ENCODE data around the gene MT4. TPM values are rescaled to one million over a fixed set of nuclear protein-coding genes. Genes with fewer than 3 reads are reported as not detected.

Gene MT4
- polyA plus RNA-seq, 4 donors, result not detected

DNA sequence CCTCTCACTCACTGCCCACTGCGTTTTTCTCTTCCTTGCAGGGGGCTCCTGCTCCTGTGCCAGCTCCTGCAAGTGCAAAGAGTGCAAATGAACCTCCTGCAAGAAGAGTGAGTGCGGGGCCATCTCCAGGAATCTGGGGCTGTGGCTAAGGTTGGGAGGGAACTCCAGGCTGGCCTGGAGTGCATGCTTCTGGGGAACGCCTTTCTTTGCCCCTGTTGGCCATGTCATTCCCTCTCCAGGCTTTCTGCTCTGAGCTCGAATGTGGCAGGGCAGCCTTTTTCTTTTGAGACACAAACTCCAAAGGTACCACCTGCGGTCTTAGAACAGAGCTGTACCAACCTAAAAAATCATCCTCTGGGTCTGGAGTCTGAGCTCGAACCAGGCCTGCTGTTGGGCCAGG, 53.3 kb downstream of the MT4 start:
- no peak for DNase-seq (ENCODE audit: low read depth in 4 of 4, low spot score in 3 of 4)

Other genes with a start within 250 kb of the MT4 start
- 100 to 1,000 TPM; 118 to 141 (median 128) TPM for gene AMFR, start 139.5 kb upstream of the MT4 start, polyA plus RNA-seq (ENCODE audit: insufficient read length in 4 of 4)
- gene NUDT21, start 113.7 kb upstream of the MT4 start, polyA plus RNA-seq (ENCODE audit: insufficient read length in 4 of 4), result 100 to 1,000 TPM; 116 to 146 (median 143) TPM
- gene OGFOD1, start 113.5 kb upstream of the MT4 start, polyA plus RNA-seq (ENCODE audit: insufficient read length in 4 of 4), result 10 to 100 TPM; 36.8 to 42.5 (median 37.7) TPM
- gene BBS2, start 45.0 kb upstream of the MT4 start, polyA plus RNA-seq (ENCODE audit: insufficient read length in 4 of 4), result 100 to 1,000 TPM in 2 of 4 donors, 10 to 100 TPM in 2; 82.2 to 115 (median 104) TPM
- gene MT3, start 24.5 kb downstream of the MT4 start, polyA plus RNA-seq (ENCODE audit: insufficient read length in 4 of 4), result 1 to 10 TPM in 1 of 4 donors, under 1 TPM in 3; 0.43 to 1.3 (median 0.89) TPM
- 10 to 100 TPM; 22.4 to 38.0 (median 22.8) TPM for gene MT2A, start 43.5 kb downstream of the MT4 start, polyA plus RNA-seq (ENCODE audit: insufficient read length in 4 of 4)
- gene MT1E, start 60.7 kb downstream of the MT4 start, polyA plus RNA-seq (ENCODE audit: insufficient read length in 4 of 4), result 10 to 100 TPM; 21.8 to 53.3 (median 30.6) TPM
- under 1 TPM in 2 of 4 donors, not detected in 2; 0.17 to 0.25 TPM for gene MT1M, start 67.6 kb downstream of the MT4 start, polyA plus RNA-seq (ENCODE audit: insufficient read length in 4 of 4)
- under 1 TPM in 1 of 4 donors, not detected in 3; 0.38 TPM for gene MT1A, start 73.6 kb downstream of the MT4 start, polyA plus RNA-seq (ENCODE audit: insufficient read length in 4 of 4)
- 1 to 10 TPM in 1 of 4 donors, not detected in 3; 2.0 TPM for gene MT1B, start 86.8 kb downstream of the MT4 start, polyA plus RNA-seq (ENCODE audit: insufficient read length in 4 of 4)
- 10 to 100 TPM; 40.3 to 98.2 (median 60.7) TPM for gene MT1F, start 92.9 kb downstream of the MT4 start, polyA plus RNA-seq (ENCODE audit: insufficient read length in 4 of 4)
- gene MT1G, start 103.0 kb downstream of the MT4 start, polyA plus RNA-seq (ENCODE audit: insufficient read length in 4 of 4), result 100 to 1,000 TPM in 1 of 4 donors, 10 to 100 TPM in 3; 16.8 to 231 (median 62.7) TPM
- gene MT1H, start 104.7 kb downstream of the MT4 start, polyA plus RNA-seq (ENCODE audit: insufficient read length in 4 of 4), result 10 to 100 TPM in 3 of 4 donors, 1 to 10 TPM in 1; 2.5 to 76.0 (median 16.9) TPM
- 10 to 100 TPM; 19.0 to 59.2 (median 30.2) TPM for gene MT1X, start 117.4 kb downstream of the MT4 start, polyA plus RNA-seq (ENCODE audit: insufficient read length in 4 of 4)
- 10 to 100 TPM; 71.2 to 81.7 (median 72.5) TPM for gene NUP93, start 165.1 kb downstream of the MT4 start, polyA plus RNA-seq (ENCODE audit: insufficient read length in 4 of 4)